ENCODE measurements around the gene PRKD3.

The PRKD3 gene

DNA sequence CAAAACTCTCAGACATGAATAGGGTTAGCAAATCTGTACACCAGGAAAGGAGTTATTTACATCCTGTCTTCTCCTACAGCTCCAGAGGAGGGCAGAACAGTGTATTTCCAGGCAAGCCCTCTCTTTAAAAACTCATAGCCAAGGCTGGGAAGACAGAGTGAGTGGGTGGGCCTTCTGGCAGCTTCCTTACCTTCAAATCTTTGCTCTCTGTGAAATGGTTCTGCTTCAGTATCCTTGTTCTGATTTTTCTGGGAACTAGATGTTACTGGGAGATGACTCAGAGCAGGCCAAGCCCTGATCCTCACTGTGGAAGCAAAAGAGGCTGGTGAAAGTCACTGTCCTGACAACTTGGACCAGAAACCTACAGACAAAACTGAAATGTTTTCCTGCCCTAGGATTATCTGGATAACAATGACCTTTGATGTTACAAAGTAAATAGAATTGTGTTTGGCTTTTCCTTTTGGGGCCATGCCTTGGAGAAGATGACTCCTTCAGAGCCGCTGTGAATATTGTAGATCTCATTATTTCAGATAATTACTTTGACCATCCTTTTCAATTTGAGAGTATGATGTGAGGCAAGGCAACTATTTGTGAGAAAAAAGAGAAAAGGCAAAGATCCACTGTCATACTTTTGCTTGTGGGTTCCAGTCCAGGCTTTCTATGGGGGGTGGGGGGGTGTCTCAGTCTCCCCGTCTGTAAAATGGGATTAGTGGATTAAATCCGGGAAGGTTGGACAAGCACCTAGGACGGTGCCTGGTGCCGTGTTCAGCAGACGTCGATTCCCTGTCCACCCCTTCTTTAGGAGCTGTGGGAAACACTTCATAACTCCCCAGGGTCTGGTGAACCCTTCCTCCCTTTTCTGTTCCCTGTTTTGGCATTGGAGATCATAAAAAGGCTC lies 19.2 kb upstream of the PRKD3 start:
- Histone ChIP-seq H3K4me3 (peak overlapping the region; percentile 65), H3K9ac (no peak overlapping the region), H3K27me3 (peaks cover 28% of the 10 kb centered on the region), H3K9me3 (no peaks in the 10 kb centered on the region), H3K4me2 (peak overlapping the region; percentile 87), H4K20me1 (no peaks in the 10 kb centered on the region), H3K36me3 (no peaks in the 10 kb centered on the region), H3K4me1 (peaks cover 38% of the 10 kb centered on the region), H3K27ac (no peak overlapping the region)
- TF ChIP-seq Cebpa-rat (IDR thresholded peaks at IDR 0.05), result no peak

DNA sequence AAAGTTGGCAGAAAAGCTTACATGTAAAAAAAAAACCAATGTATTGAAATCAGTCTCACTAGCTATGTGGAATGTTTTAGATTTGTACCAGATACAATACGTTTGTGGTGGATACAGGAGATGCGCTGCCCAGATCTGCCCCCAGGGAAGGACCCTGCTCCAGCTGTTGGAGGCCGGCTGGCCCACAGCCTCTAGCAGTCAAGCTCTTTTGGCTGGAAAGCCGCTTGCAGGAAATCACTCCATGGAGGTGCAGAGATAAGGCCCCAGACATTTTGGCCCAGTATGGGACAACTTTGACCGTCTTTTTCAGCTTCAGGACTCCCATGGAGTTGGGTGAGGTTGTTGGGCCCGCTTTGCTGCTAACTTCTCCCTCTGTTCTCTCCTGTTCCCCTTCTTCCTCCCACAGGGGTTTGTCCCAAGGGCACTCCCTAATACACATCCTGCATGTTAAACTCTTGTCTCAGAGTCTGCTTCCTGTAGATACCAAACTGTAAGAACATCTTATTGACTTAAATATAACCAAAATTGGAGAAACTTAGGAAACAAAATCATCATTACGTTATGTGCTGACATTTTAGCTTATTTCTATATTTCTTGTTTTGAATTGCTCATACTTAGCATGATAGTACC lies 18.1 kb upstream of the PRKD3 start:
- no peak for TF ChIP-seq Cebpa-rat (IDR thresholded peaks at IDR 0.05)
- no peaks in the 10 kb centered on the region for H3K9me3 ChIP-seq
- H3K4me3 ChIP-seq, result no peak overlapping the region
- H3K4me1 ChIP-seq, result peaks cover 38% of the 10 kb centered on the region
- H3K36me3 ChIP-seq, result no peaks in the 10 kb centered on the region
- H3K27me3 ChIP-seq, result peaks cover 26% of the 10 kb centered on the region
- no peak overlapping the region for H3K27ac ChIP-seq
- peak overlapping the region; percentile 87 for H3K4me2 ChIP-seq
- no peaks in the 10 kb centered on the region for H4K20me1 ChIP-seq
- no peak overlapping the region for H3K9ac ChIP-seq

DNA sequence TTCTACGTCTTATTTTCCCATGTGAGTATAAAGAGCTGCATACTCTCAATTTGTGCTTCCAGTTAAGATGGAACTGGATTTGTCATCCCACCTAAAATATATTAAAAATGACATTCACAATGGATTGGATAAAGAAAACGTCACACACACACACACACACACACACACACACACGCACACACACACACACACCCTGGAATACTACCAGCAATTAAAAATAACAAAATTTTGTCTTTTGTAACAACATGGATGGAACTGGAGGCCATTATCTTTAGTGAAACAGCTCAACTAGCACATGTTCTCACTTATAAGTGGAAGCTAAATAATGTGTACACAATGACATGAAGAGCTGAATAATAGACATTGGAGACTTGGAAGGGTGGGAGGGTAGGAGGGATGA lies 16.0 kb upstream of the PRKD3 start:
- no peak overlapping the region for H3K4me2 ChIP-seq
- no peaks in the 10 kb centered on the region for H3K9me3 ChIP-seq
- TF ChIP-seq Cebpa-rat (IDR thresholded peaks at IDR 0.05), result no peak
- no peak overlapping the region for H3K9ac ChIP-seq
- no peak overlapping the region for H3K4me3 ChIP-seq
- H3K27ac ChIP-seq, result no peak overlapping the region
- no peaks in the 10 kb centered on the region for H4K20me1 ChIP-seq
- H3K4me1 ChIP-seq, result peaks cover 37% of the 10 kb centered on the region
- H3K36me3 ChIP-seq, result no peaks in the 10 kb centered on the region
- peaks cover 26% of the 10 kb centered on the region for H3K27me3 ChIP-seq

DNA sequence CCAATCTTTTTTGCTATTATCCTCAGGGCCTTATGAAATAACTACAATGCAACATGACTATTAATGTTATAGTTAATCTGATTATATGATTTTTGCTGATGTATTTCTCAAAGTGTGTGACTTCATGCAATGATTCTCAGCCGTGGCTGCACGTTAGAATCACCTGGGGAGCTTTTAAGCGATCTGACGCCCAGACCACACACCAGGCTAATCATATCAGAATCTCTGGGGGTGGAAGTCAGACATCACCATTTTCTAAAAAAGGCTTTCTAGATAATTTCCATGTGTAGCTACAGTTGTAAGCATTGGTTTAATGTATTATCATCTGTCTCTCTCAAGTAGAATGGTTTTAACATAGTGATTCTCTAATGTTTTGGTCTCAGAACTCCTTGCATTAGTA lies 14.3 kb upstream of the PRKD3 start:
- Histone ChIP-seq H3K27me3 (peaks cover 9% of the 10 kb centered on the region; the same call in 1 of the 2 replicates), H4K20me1 (no peaks in the 10 kb centered on the region), H3K4me2 (no peak overlapping the region), H3K4me3 (no peak overlapping the region), H3K4me1 (peaks cover 20% of the 10 kb centered on the region), H3K27ac (no peak overlapping the region), H3K9ac (no peak overlapping the region), H3K9me3 (no peaks in the 10 kb centered on the region), H3K36me3 (no peaks in the 10 kb centered on the region)
- no peak for TF ChIP-seq Cebpa-rat (IDR thresholded peaks at IDR 0.05)

DNA sequence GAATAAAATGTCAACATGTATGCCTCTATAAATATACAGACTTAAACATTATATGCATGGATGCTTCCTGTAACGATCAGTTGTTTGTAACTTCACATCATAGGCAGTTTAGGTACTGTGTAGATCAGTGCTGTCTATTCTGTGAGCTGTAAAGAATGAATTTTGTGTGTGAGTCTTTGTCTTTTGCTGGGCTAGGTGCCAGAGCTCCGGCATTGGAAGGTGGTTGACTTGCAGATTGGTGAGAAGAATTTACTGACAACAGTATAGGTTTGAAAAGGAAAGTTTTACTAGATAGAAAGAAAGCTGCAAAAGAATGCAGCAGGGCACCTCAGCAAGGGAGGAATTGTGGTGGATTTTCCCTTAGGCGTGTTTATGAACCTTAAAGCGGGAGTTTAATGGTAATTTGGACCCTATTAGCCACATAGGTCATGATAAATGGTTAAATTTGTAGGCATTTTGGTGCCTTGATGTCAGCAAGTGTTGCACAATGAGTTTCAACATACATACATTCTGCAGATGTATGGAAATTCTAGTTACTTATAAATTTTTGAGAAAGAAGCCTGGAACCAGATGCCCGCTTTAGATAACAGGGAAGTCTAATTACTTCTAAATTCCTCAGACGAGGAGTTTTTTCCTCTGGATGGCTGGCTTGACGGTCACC lies 13.1 kb upstream of the PRKD3 start:
- TF ChIP-seq Cebpa-rat (IDR thresholded peaks at IDR 0.05), result peak; percentile 13; the same call in 1 of the 2 replicates
- Histone ChIP-seq H4K20me1 (no peaks in the 10 kb centered on the region), H3K4me3 (no peak overlapping the region), H3K9ac (no peak overlapping the region), H3K9me3 (no peaks in the 10 kb centered on the region), H3K4me1 (peaks cover 8% of the 10 kb centered on the region), H3K36me3 (no peaks in the 10 kb centered on the region), H3K27me3 (peaks cover 7% of the 10 kb centered on the region; the same call in 1 of the 2 replicates), H3K4me2 (no peak overlapping the region), H3K27ac (no peak overlapping the region)

DNA sequence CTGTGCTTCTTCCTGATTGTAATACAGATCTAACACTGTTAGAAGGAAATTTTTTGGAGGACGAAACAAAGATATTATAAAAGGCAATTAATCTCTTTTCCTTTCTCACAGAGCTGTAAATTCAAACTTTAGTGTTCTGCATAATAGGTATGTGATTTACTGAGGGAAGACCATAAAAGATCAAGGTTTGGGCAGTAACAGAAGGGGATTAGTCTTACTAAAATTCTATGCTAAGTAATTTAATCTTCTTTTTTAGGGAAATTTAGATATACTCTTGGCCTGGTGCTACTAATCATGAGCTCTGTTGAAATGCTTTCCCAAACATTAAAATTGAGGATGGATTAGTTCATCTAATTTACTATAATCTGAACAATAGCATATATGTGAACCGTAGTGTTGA lies 11.0 kb upstream of the PRKD3 start:
- no peaks in the 10 kb centered on the region for H4K20me1 ChIP-seq
- peaks cover 7% of the 10 kb centered on the region; the same call in 1 of the 2 replicates for H3K27me3 ChIP-seq
- no peak overlapping the region for H3K9ac ChIP-seq
- no peak overlapping the region for H3K4me3 ChIP-seq
- H3K4me1 ChIP-seq, result no peaks in the 10 kb centered on the region
- no peaks in the 10 kb centered on the region for H3K36me3 ChIP-seq
- H3K27ac ChIP-seq, result no peak overlapping the region
- H3K9me3 ChIP-seq, result no peaks in the 10 kb centered on the region
- TF ChIP-seq Cebpa-rat (IDR thresholded peaks at IDR 0.05), result no peak
- H3K4me2 ChIP-seq, result no peak overlapping the region

DNA sequence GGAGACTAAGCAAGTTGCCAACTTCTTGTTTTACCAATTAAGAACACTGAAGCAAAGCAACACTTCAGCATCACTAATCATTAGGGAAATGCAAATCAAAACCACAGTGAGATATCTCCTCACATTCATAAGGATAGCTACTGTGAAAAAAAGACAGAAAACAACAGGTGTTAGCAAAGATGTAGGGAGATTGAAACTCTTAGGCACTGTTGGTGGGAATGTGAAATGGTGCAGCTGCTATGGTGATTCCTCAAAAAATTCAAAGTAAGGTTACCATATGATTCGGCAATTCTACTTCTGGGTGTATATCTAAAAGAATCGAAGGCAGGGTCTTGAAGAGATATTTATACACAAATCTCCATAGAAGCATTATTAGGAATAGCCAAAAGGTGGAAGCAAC lies 8.6 kb upstream of the PRKD3 start:
- Histone ChIP-seq H3K36me3 (no peaks in the 10 kb centered on the region), H3K4me3 (no peak overlapping the region), H3K27me3 (peaks cover 7% of the 10 kb centered on the region; the same call in 1 of the 2 replicates), H3K4me2 (no peak overlapping the region), H3K27ac (no peak overlapping the region), H3K9ac (no peak overlapping the region), H3K4me1 (no peaks in the 10 kb centered on the region), H3K9me3 (no peaks in the 10 kb centered on the region), H4K20me1 (no peaks in the 10 kb centered on the region)
- no peak for TF ChIP-seq Cebpa-rat (IDR thresholded peaks at IDR 0.05)

DNA sequence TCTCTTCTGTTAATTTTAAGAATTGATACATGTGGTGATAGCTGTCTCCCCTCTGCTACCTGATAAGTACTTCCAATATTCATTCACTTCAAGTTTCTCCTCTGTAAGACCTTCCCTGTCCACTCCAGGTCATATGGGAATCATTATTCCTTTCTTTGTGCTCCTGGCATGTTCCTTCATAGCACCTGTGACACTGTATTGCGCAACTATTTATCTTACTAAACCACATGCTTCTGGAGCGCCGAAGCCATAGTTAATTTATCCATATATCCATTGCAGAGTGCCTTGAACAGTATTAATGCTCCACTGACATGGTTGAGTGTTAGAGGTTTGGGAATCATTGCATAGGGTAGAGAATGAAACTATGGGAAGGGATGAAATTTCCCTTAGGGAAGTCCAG lies 7.9 kb upstream of the PRKD3 start:
- peak; percentile 92; the same call in 1 of the 2 replicates for TF ChIP-seq Cebpa-rat (IDR thresholded peaks at IDR 0.05)
- no peak overlapping the region for H3K27ac ChIP-seq
- H3K4me1 ChIP-seq, result no peaks in the 10 kb centered on the region
- H3K9ac ChIP-seq, result no peak overlapping the region
- H3K36me3 ChIP-seq, result no peaks in the 10 kb centered on the region
- H3K9me3 ChIP-seq, result no peaks in the 10 kb centered on the region
- H3K4me3 ChIP-seq, result no peak overlapping the region
- H3K27me3 ChIP-seq, result 0 out of 2 replicates have a peak, but pooled peaks cover under 1% of the 10 kb centered on the region
- H3K4me2 ChIP-seq, result no peak overlapping the region
- H4K20me1 ChIP-seq, result no peaks in the 10 kb centered on the region

DNA sequence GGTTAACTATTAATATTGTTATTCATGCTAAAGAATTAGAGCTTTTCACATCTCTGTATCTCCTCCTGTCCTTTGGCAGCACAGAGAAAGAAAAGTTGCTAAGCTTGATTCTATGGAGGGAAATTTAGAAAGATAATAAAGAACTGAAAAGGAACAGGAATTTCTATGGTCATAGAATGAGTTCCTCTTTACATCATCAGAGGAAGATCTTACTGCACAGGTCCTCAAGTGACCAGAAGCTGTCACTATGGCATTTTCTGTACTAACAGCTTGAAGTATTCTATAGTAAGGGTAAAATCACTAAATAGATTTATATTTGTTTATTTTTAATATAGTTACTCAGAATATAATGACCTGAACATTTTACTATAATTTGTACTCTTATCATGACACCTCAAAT lies 6.0 kb upstream of the PRKD3 start:
- Histone ChIP-seq H3K4me2 (no peak overlapping the region), H3K4me1 (no peaks in the 10 kb centered on the region), H3K9ac (no peak overlapping the region), H3K27me3 (peaks cover 15% of the 10 kb centered on the region), H3K27ac (no peak overlapping the region), H3K9me3 (no peaks in the 10 kb centered on the region), H3K4me3 (no peak overlapping the region), H4K20me1 (no peaks in the 10 kb centered on the region), H3K36me3 (no peaks in the 10 kb centered on the region)
- TF ChIP-seq Cebpa-rat (IDR thresholded peaks at IDR 0.05), result no peak
